MM.1S (cell line): ENCODE measurements around the gene LDLRAD4.

Experiments
- DNase-seq: peaks from one replicate; pipeline ENCODE4 v3.0.0-alpha.2; 2015
- H2AFZ ChIP-seq: fragments of 300-600 bp; sonication (generic); 2 replicates; pipeline ENCODE4 v1.6.0; 2016; ENCODE audit warnings: antibody characterized with exemption, low read length
- H3F3A ChIP-seq: fragments of 300-600 bp; sonication (generic); 2 replicates; pipeline ENCODE4 v1.6.1; 2016; ENCODE audit warnings: mild to moderate bottlenecking, antibody characterized with exemption, low read length, moderate library complexity, mixed read lengths; ENCODE audit not compliant: insufficient read depth
- H3K27ac ChIP-seq: fragments of 300-600 bp; sonication (generic); 2 replicates; pipeline ENCODE4 v1.5.1; 2016; ENCODE audit warnings: mild to moderate bottlenecking, low read length
- H3K27me3 ChIP-seq: fragments of 300-600 bp; sonication (generic); replicated peaks from 2 replicates; pipeline ENCODE4 v1.6.0; 2016; ENCODE audit warnings: low read length; ENCODE audit not compliant: insufficient read depth
- H3K36me3 ChIP-seq: fragments of 300-600 bp; sonication (generic); replicated peaks from 2 replicates; pipeline ENCODE4 v1.6.1; 2016; ENCODE audit warnings: mild to moderate bottlenecking, low read length, mixed read lengths; ENCODE audit not compliant: insufficient read depth
- H3K4me1 ChIP-seq: fragments of 300-600 bp; sonication (generic); 2 replicates; pipeline ENCODE4 v1.6.1; 2016; ENCODE audit warnings: low read length, mixed read lengths
- H3K4me2 ChIP-seq: fragments of 300-600 bp; sonication (generic); 2 replicates; pipeline ENCODE4 v1.6.0; 2016; ENCODE audit warnings: low read depth, low read length
- H3K4me3 ChIP-seq: fragments of 300-600 bp; sonication (generic); 2 replicates; pipeline ENCODE4 v1.5.1; 2016; ENCODE audit warnings: low read length, mixed read lengths
- H3K79me2 ChIP-seq: fragments of 300-600 bp; sonication (generic); 2 replicates; pipeline ENCODE4 v1.6.1; 2016; ENCODE audit warnings: mixed run types, low read length, mixed read lengths
- H3K9ac ChIP-seq: fragments of 300-600 bp; sonication (generic); 2 replicates; pipeline ENCODE4 v1.6.1; 2016; ENCODE audit warnings: low read length, mixed read lengths
- H3K9me2 ChIP-seq: fragments of 300-600 bp; sonication (generic); replicated peaks from 2 replicates; pipeline ENCODE4 v1.6.1; 2016; ENCODE audit warnings: mild to moderate bottlenecking, low read length, mixed read lengths; ENCODE audit not compliant: insufficient read depth
- H3K9me3 ChIP-seq: fragments of 300-600 bp; sonication (generic); replicated peaks from 2 replicates; pipeline ENCODE4 v1.6.1; 2016; ENCODE audit warnings: mild to moderate bottlenecking, low read length, mixed read lengths; ENCODE audit not compliant: insufficient read depth
- H4K20me1 ChIP-seq: fragments of 300-600 bp; sonication (generic); 2 replicates; pipeline ENCODE4 v1.6.1; 2016; ENCODE audit warnings: mild to moderate bottlenecking, low read length, moderate library complexity, mixed read lengths; ENCODE audit not compliant: insufficient read depth
- EZH2 ChIP-seq: fragments of 300-600 bp; sonication (generic); optimal IDR thresholded peaks from 2 replicates; pipeline ENCODE3; 2017; ENCODE audit warnings: low read depth, mild to moderate bottlenecking, antibody characterized with exemption, low read length, mixed read lengths
- EZH2phosphoT487 ChIP-seq: fragments of 300-600 bp; sonication (generic); IDR thresholded peaks from 2 replicates; pipeline ENCODE4 v1.6.1; 2018; ENCODE audit warnings: antibody characterized with exemption, low read length
- TF ChIP-seq, protein P1 (sequence below): fragments of 300-600 bp; sonication (generic); IDR thresholded peaks from 2 replicates; pipeline ENCODE4 v1.5.1; 2016; ENCODE audit warnings: antibody characterized with exemption, low read length, mixed read lengths

The LDLRAD4 gene

DNA sequence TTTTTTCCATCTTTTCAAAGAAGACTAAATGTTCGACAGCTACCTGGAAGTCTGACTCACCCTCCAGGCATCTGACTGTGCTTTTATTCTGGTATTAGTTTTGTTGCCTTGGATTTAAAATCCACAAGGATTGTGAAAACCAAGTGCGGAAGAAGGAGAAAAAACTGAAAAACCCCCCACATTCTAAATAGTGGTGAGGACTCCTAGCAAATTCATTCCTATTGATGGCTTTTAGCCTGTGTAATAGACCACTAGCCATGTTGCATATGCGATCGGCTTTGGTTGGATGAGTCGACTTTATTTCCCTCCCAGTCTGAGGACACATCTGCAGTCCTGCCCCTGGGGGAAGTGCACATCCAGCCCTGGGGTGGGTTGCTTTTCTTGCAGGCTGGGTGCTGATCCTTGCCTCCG is 16.9 kb downstream of the LDLRAD4 start:
- no peak overlapping the region for H3K27ac ChIP-seq
- no peak for DNase-seq
- no peak overlapping the region for H3K9ac ChIP-seq
- H3K36me3 ChIP-seq: no peaks in the 10 kb centered on the region
- TF ChIP-seq EZH2 (no peak), EZH2phosphoT487 (no peak)
- TF ChIP-seq, protein P1, sequence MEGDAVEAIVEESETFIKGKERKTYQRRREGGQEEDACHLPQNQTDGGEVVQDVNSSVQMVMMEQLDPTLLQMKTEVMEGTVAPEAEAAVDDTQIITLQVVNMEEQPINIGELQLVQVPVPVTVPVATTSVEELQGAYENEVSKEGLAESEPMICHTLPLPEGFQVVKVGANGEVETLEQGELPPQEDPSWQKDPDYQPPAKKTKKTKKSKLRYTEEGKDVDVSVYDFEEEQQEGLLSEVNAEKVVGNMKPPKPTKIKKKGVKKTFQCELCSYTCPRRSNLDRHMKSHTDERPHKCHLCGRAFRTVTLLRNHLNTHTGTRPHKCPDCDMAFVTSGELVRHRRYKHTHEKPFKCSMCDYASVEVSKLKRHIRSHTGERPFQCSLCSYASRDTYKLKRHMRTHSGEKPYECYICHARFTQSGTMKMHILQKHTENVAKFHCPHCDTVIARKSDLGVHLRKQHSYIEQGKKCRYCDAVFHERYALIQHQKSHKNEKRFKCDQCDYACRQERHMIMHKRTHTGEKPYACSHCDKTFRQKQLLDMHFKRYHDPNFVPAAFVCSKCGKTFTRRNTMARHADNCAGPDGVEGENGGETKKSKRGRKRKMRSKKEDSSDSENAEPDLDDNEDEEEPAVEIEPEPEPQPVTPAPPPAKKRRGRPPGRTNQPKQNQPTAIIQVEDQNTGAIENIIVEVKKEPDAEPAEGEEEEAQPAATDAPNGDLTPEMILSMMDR: no peak
- no peak overlapping the region for H3K4me3 ChIP-seq
- H3K4me2 ChIP-seq: no peak overlapping the region
- H3K9me3 ChIP-seq: no peaks in the 10 kb centered on the region
- no peaks in the 10 kb centered on the region for H3K79me2 ChIP-seq
- H3K9me2 ChIP-seq: no peaks in the 10 kb centered on the region
- no peaks in the 10 kb centered on the region for H3F3A ChIP-seq
- no peak overlapping the region for H2AFZ ChIP-seq
- no peaks in the 10 kb centered on the region for H3K27me3 ChIP-seq
- no peaks in the 10 kb centered on the region for H4K20me1 ChIP-seq
- H3K4me1 ChIP-seq: no peaks in the 10 kb centered on the region

DNA sequence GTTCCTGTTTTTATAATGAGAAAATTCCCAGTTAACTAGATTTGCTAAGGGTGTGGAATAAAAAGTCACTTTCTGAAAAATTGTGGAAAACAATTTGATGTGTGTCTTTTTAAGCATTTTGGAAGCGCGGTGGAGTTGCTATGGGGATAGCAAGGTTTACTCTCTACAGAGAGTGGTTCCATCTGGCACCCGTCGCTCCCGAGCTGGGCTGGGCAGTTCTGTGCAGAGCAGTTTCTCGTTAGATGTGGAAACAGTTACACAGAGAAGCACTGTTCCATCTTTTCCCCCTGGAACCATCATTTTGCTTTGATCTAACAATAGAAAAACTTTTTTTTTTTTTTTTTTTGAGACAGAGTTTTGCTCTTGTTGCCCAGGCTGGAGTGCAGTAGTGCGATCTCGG is 17.4 kb downstream of the LDLRAD4 start:
- Histone ChIP-seq H3K9me2 (no peaks in the 10 kb centered on the region), H3F3A (no peaks in the 10 kb centered on the region), H3K4me1 (no peaks in the 10 kb centered on the region), H3K36me3 (no peaks in the 10 kb centered on the region), H3K9ac (no peak overlapping the region), H3K4me2 (no peak overlapping the region), H2AFZ (no peak overlapping the region), H3K27ac (no peak overlapping the region), H3K79me2 (no peaks in the 10 kb centered on the region), H4K20me1 (no peaks in the 10 kb centered on the region), H3K27me3 (no peaks in the 10 kb centered on the region), H3K4me3 (no peak overlapping the region), H3K9me3 (no peaks in the 10 kb centered on the region)
- no peak for DNase-seq
- TF ChIP-seq EZH2 (no peak), EZH2phosphoT487 (no peak)
- TF ChIP-seq, protein P1: no peak

DNA sequence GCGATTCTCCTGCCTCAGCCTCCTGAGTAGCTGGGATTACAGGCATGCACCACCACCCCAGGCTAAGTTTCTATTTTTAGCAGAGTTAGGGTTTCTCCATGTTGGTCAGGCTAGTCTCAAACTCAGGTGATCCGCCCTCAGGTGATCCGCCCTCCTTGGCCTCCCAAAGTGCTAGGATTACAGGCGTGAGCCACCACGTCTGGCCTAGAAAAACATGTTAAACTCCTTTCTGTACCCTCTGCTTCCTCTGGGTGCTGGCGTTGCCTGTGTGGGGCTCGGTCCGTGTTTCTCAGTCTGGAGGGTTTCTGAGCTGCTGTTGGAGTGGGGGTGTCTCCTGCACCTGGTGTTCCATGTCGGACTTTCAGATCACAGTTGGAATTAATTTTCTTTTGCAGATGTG is 17.9 kb downstream of the LDLRAD4 start:
- no peaks in the 10 kb centered on the region for H3K79me2 ChIP-seq

More for the DNA sequence above, 17.9 kb downstream of the LDLRAD4 start:
- Histone ChIP-seq H3K27me3 (no peaks in the 10 kb centered on the region), H3K9ac (no peak overlapping the region), H3K9me3 (no peaks in the 10 kb centered on the region), H3K9me2 (no peaks in the 10 kb centered on the region), H3F3A (no peaks in the 10 kb centered on the region), H3K4me1 (no peaks in the 10 kb centered on the region), H4K20me1 (no peaks in the 10 kb centered on the region), H3K4me2 (no peak overlapping the region), H3K36me3 (no peaks in the 10 kb centered on the region), H3K27ac (no peak overlapping the region), H2AFZ (no peak overlapping the region), H3K4me3 (no peak overlapping the region)
- TF ChIP-seq EZH2phosphoT487 (no peak), EZH2 (no peak)
- TF ChIP-seq, protein P1: no peak
- DNase-seq: no peak
